SK-N-SH (cell line): ENCODE measurements around the gene LNX2. TPM values are rescaled to one million over a fixed set of nuclear protein-coding genes. Genes with fewer than 3 reads are reported as not detected.

ENCODE experiments used
- CTCF ChIA-PET: fragments of 300-600, 350-600 bp; formaldehyde crosslinking; extraction: SDS; loops from one replicate; lab custom pipeline; 2021; lab: Yijun Ruan, JAX
- POLR2A ChIA-PET: fragments of 350-600 bp; sonication (Branson Sonifier 250); formaldehyde crosslinking; extraction: SDS; loops from one replicate; lab custom pipeline; 2020; ENCODE audit warnings: antibody characterized with exemption, inconsistent platforms; lab: Yijun Ruan, JAX
- DNase-seq: peaks from one replicate; pipeline ENCODE4 v3.0.0; 2012
- H2AFZ ChIP-seq: fragments of 200-600 bp; sonication (generic); 2 replicates; pipeline ENCODE4 v1.8.1; 2016; ENCODE audit warnings: antibody characterized with exemption, mild to moderate bottlenecking, low read depth
- H3F3A ChIP-seq: fragments of 200-600 bp; sonication (generic); replicated peaks from 2 replicates; pipeline ENCODE3; 2016; ENCODE audit warnings: antibody characterized with exemption, mild to moderate bottlenecking; ENCODE audit not compliant: insufficient read depth
- H3K27ac ChIP-seq, 2 experiments: fragments of 200-500 bp in 1 of 2; fragments of 200-600 bp in 1 of 2; sonication (Bioruptor generic) in 1 of 2; sonication (generic), shearing (Covaris generic) in 1 of 2; 2 replicates each; pipeline versions ENCODE4 v1.5.1 to v1.6.1; 2014 to 2016; ENCODE audit warnings: low read depth in 2 of 2, inconsistent platforms in 1 of 2, low read length in 1 of 2, mild to moderate bottlenecking in 1 of 2, mixed read lengths in 1 of 2
- H3K27me3 ChIP-seq: fragments of 200-600 bp; sonication (generic), shearing (Covaris generic); 2 replicates; pipeline ENCODE4 v1.6.1; 2016; ENCODE audit warnings: mixed run types; ENCODE audit not compliant: insufficient read depth
- H3K36me3 ChIP-seq, 2 experiments: fragments of 200-500 bp in 1 of 2; fragments of 200-600 bp in 1 of 2; sonication (Bioruptor generic) in 1 of 2; sonication (generic) in 1 of 2; replicated peaks in 1 of 2; 2 replicates each; pipeline versions ENCODE3 to v1.5.1; 2014 to 2016; ENCODE audit warnings: low read length in 1 of 2, mild to moderate bottlenecking in 1 of 2; ENCODE audit not compliant: insufficient read depth in 2 of 2, control insufficient read depth in 1 of 2
- H3K4me1 ChIP-seq, 2 experiments: fragments of 200-500 bp in 1 of 2; fragments of 200-600 bp in 1 of 2; sonication (Bioruptor generic) in 1 of 2; sonication (generic), shearing (Covaris generic) in 1 of 2; 2 replicates each; pipeline versions ENCODE4 v1.5.1 to v1.6.1; 2014 to 2016; ENCODE audit warnings: low read depth in 1 of 2, low read length in 1 of 2, mixed run types in 1 of 2; ENCODE audit not compliant: insufficient read depth in 2 of 2, control insufficient read depth in 1 of 2
- H3K4me2 ChIP-seq: fragments of 200-600 bp; sonication (generic), shearing (Covaris generic); 2 replicates; pipeline ENCODE4 v1.6.1; 2017; ENCODE audit warnings: mixed run types
- H3K4me3 ChIP-seq, 2 experiments: fragments of 200-500 bp in 1 of 2; fragments of 200-600 bp in 1 of 2; sonication (Bioruptor generic) in 1 of 2; sonication (generic), shearing (Covaris generic) in 1 of 2; 2 replicates each; pipeline versions ENCODE4 v1.5.1 to v1.8.1; 2014 to 2016; ENCODE audit warnings: low read depth in 2 of 2, inconsistent platforms in 1 of 2, low read length in 1 of 2, mild to moderate bottlenecking in 1 of 2, mixed read lengths in 1 of 2, moderate library complexity in 1 of 2
- H3K79me2 ChIP-seq: fragments of 200-600 bp; sonication (generic); 2 replicates; pipeline ENCODE4 v1.8.1; 2017; ENCODE audit warnings: mild to moderate bottlenecking; ENCODE audit not compliant: insufficient read depth
- H3K9ac ChIP-seq: fragments of 200-600 bp; sonication (generic); 2 replicates; pipeline ENCODE4 v1.6.1; 2017; ENCODE audit warnings: mixed run types
- H3K9me2 ChIP-seq: fragments of 200-600 bp; sonication (generic); 2 replicates; pipeline ENCODE4 v1.6.1; 2017; ENCODE audit warnings: mixed run types
- H3K9me3 ChIP-seq: fragments of 200-600 bp; sonication (generic); 2 replicates; pipeline ENCODE4 v1.6.1; 2017; ENCODE audit warnings: mixed run types, mild to moderate bottlenecking, moderate library complexity
- H4K20me1 ChIP-seq: fragments of 200-600 bp; sonication (generic); 2 replicates; pipeline ENCODE4 v1.6.1; 2017; ENCODE audit warnings: mild to moderate bottlenecking, mixed run types; ENCODE audit not compliant: insufficient read depth
- CTCF ChIP-seq: fragments of 200-600 bp; sonication (generic); IDR thresholded peaks from 2 replicates; pipeline ENCODE4 v1.6.1; 2017; ENCODE audit warnings: antibody characterized with exemption, mild to moderate bottlenecking, moderate library complexity
- EP300 ChIP-seq, 2 experiments: IDR thresholded peaks; 2 replicates each; pipeline versions ENCODE4 v1.4.0 to v1.6.1; 2012; ENCODE audit warnings: borderline replicate concordance in 1 of 2, low read depth in 1 of 2, low read length in 1 of 2
- EZH2phosphoT487 ChIP-seq: fragments of 200-600 bp; sonication (generic); IDR thresholded peaks from 2 replicates; pipeline ENCODE4 v1.6.1; 2017; ENCODE audit warnings: low read depth, mixed run types, mild to moderate bottlenecking, antibody characterized with exemption, moderate library complexity, borderline replicate concordance
- FOSL2 ChIP-seq: IDR thresholded peaks from 2 replicates; pipeline ENCODE4 v1.4.0; 2012; ENCODE audit warnings: low read depth, mild to moderate bottlenecking, moderate library complexity, borderline replicate concordance
- GATA2 ChIP-seq: sonication (generic); formaldehyde crosslinking; IDR thresholded peaks from 2 replicates; pipeline ENCODE4 v1.5.0; 2020; ENCODE audit warnings: mild to moderate bottlenecking, missing genetic modification reagents
- IRF3 ChIP-seq: fragments of 150-350 bp; IDR thresholded peaks from 2 replicates; pipeline ENCODE4 v1.6.1; 2016; ENCODE audit warnings: mild to moderate bottlenecking, low read depth, low read length
- JUND ChIP-seq: IDR thresholded peaks from 2 replicates; pipeline ENCODE4 v1.4.0; 2012
- MAX ChIP-seq: IDR thresholded peaks from 2 replicates; pipeline ENCODE4 v1.4.0; 2012; ENCODE audit warnings: low read depth
- MXI1 ChIP-seq: IDR thresholded peaks from 2 replicates; pipeline ENCODE4 v1.6.1; 2012; ENCODE audit warnings: mild to moderate bottlenecking, low read depth, low read length, improper control_type of control experiment
- NFIC ChIP-seq: IDR thresholded peaks from 2 replicates; pipeline ENCODE4 v1.4.0; 2012; ENCODE audit warnings: borderline replicate concordance
- RAD21 ChIP-seq: IDR thresholded peaks from 2 replicates; pipeline ENCODE4 v1.6.1; 2012; ENCODE audit warnings: mild to moderate bottlenecking, low read length
- RCOR1 ChIP-seq: fragments of 150-350 bp; IDR thresholded peaks from 2 replicates; pipeline ENCODE4 v1.6.1; 2017; ENCODE audit warnings: antibody characterized with exemption, low read length
- RFX5 ChIP-seq: IDR thresholded peaks from 2 replicates; pipeline ENCODE4 v1.6.1; 2012; ENCODE audit warnings: mild to moderate bottlenecking, improper control_type of control experiment, low read length
- TCF12 ChIP-seq: IDR thresholded peaks from 2 replicates; pipeline ENCODE4 v1.4.0; 2012
- USF2 ChIP-seq: fragments of 150-350 bp; IDR thresholded peaks from 2 replicates; pipeline ENCODE4 v1.6.1; 2017; ENCODE audit warnings: antibody characterized with exemption, low read length, low read depth, borderline replicate concordance
- WGBS: methylation state at CpG from one replicate; pipeline ENCODE4 v1.1.6; 2017; ENCODE audit warnings: low lambda C conversion rate; 5-methylcytosine and 5-hydroxymethylcytosine counted together
- polyA plus RNA-seq, 3 experiments: library from polyadenylated mRNA; depleted of rRNA; stranded (reverse); fragments of >200 nt; gene quantifications; 2 replicates each; pipeline ENCODE4 v1.2.3, GENCODE V29; 2012
- TF ChIP-seq, protein P1 (sequence below): IDR thresholded peaks from 2 replicates; pipeline ENCODE4 v1.4.0; 2012; ENCODE audit warnings: low read depth, borderline replicate concordance

The LNX2 gene
- polyA plus RNA-seq, 1 of the 3 experiments (the other 2 are of a cell fraction) = 3.7 TPM

DNA sequence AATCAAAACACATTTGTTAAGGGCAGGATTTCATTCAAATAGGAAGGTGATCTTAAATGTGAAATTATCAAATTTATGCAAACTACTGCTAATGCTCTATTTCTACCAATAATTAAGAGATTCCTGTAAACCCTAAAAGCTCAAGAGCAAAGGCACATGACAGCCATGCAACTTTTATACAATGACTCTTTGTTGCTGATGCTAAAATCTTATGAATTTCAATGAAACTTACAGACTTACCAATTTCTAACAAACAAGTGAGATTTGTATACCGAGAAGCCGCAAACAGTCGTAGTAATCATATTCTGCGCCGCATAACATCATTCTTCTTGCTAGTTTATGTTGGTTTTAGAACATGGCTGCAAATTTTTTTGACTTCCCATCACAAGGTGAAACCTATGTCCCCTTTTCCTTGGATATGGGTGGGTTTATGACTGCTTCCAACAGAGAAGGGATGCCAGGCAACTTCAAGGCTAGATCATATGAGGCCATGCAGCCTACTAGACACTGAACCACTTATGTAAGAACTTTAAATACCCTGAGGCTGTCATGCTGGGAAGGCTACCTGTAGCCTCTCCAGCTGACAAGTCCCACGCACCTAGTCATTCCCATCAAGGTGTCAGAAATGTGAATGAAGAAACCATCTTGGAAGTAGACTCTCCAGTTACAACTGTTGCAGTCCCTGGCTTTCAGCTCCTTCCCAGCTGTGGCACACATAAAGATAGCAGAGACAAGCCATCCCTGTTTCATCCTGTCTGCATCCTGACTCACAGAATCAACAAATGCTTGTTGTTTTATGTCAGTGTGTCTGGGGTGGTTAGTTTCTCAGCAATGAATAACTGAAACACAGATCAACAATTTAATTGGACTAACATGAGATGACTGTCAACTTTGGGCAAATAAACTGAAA lies 42.0 kb downstream of the LNX2 start:
- no peak overlapping the region for H3K4me2 ChIP-seq
- no peaks in the 10 kb centered on the region for H4K20me1 ChIP-seq
- H3K27me3 ChIP-seq = no peaks in the 10 kb centered on the region
- POLR2A ChIA-PET = no interaction called here
- no peaks in the 10 kb centered on the region for H3K79me2 ChIP-seq
- 97% methylated on average over 6 of the region's 6 CpGs for WGBS
- H2AFZ ChIP-seq = no peak overlapping the region
- peaks cover 0 to 9% of the 10 kb centered on the region in 2 experiments for H3K36me3 ChIP-seq
- no peak overlapping the region for H3K9ac ChIP-seq
- no peak overlapping the region for H3K4me3 ChIP-seq
- H3F3A ChIP-seq = no peaks in the 10 kb centered on the region
- TF ChIP-seq IRF3 = no peak
- TF ChIP-seq TCF12 = 0 out of 2 replicates have a peak, but pooled peaks have one; percentile 5
- TF ChIP-seq RFX5 = no peak
- TF ChIP-seq MXI1 = no peak
- TF ChIP-seq JUND = no peak
- no peak for TF ChIP-seq USF2
- TF ChIP-seq, all 33 proteins: peak for 1
- Histone ChIP-seq H3K9me3 (no peaks in the 10 kb centered on the region), H3K4me1 (peaks cover 0 to 6% of the 10 kb centered on the region in 2 experiments; a peak in 1 of 4 replicates), H3K9me2 (no peaks in the 10 kb centered on the region), H3K27ac (no peak overlapping the region)
- CTCF ChIA-PET = interaction anchor here (0.6 kb wide), 1 partner anchor 217 kb away, joined by 3 read pairs; no protein-coding TSS in a partner anchor
- DNase-seq = no peak

- ChIA-PET POLR2A (no interaction called here), CTCF (no interaction called here)
- no peaks in the 10 kb centered on the region for H4K20me1 ChIP-seq
- H3K27ac ChIP-seq = no peak overlapping the region
- H3K9me3 ChIP-seq = no peaks in the 10 kb centered on the region
- no peaks in the 10 kb centered on the region for H3K9me2 ChIP-seq
- peaks cover 0 to 2% of the 10 kb centered on the region in 2 experiments for H3K36me3 ChIP-seq
- no peak overlapping the region for H3K9ac ChIP-seq
- no peak for DNase-seq
- H3K4me1 ChIP-seq = peaks cover 4 to 6% of the 10 kb centered on the region in 2 experiments; a peak in 3 of 4 replicates
- H3K4me2 ChIP-seq = no peak overlapping the region
- H3K27me3 ChIP-seq = no peaks in the 10 kb centered on the region
- H3K79me2 ChIP-seq = no peaks in the 10 kb centered on the region
- H3F3A ChIP-seq = no peaks in the 10 kb centered on the region
- H3K4me3 ChIP-seq = no peak overlapping the region
- WGBS = 96% methylated on average over 1 of the region's 1 CpG
- H2AFZ ChIP-seq = no peak overlapping the region
- TF ChIP-seq MXI1 (no peak), GATA2 (CRISPR knock-in tag) (no peak), RCOR1 (no peak), EP300 (IDR thresholded peaks at IDR 0.05; ENCODE audit: borderline replicate concordance in 1 of 2, low read depth in 1 of 2, low read length in 1 of 2) (no peak), MAX (no peak), USF2 (no peak), RAD21 (no peak), EZH2phosphoT487 (no peak), CTCF (no peak), NFIC (no peak), RFX5 (no peak), FOSL2 (no peak)
- TF ChIP-seq, protein P1, sequence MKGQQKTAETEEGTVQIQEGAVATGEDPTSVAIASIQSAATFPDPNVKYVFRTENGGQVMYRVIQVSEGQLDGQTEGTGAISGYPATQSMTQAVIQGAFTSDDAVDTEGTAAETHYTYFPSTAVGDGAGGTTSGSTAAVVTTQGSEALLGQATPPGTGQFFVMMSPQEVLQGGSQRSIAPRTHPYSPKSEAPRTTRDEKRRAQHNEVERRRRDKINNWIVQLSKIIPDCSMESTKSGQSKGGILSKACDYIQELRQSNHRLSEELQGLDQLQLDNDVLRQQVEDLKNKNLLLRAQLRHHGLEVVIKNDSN = no peak
Measured at GRCh38 chr13:27574661-27575060, 45.7 kb downstream of the LNX2 start.
